ENCODE measurements around the gene TOM1. TPM values are rescaled to one million over a fixed set of nuclear protein-coding genes. Genes with fewer than 3 reads are reported as not detected.

TOM1 gene
- total and polyA plus RNA-seq, 4 donors = 17.9 to 53.0 (median 50.5) TPM

GRCh38 chr22:35376728-35377472 is 77.2 kb downstream of the TOM1 start (continued):
- TF ChIP-seq, protein P1, sequence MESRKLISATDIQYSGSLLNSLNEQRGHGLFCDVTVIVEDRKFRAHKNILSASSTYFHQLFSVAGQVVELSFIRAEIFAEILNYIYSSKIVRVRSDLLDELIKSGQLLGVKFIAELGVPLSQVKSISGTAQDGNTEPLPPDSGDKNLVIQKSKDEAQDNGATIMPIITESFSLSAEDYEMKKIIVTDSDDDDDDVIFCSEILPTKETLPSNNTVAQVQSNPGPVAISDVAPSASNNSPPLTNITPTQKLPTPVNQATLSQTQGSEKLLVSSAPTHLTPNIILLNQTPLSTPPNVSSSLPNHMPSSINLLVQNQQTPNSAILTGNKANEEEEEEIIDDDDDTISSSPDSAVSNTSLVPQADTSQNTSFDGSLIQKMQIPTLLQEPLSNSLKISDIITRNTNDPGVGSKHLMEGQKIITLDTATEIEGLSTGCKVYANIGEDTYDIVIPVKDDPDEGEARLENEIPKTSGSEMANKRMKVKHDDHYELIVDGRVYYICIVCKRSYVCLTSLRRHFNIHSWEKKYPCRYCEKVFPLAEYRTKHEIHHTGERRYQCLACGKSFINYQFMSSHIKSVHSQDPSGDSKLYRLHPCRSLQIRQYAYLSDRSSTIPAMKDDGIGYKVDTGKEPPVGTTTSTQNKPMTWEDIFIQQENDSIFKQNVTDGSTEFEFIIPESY (IDR thresholded peaks at IDR 0.05) = peak; percentile 34

- Histone ChIP-seq H3K4me3 (ENCODE audit: low read depth in 1 of 3, low read length in 3 of 3) (no peak overlapping the region), H3K9ac (ENCODE audit: low read depth in 1 of 2, low read length in 2 of 2) (no peak overlapping the region), H3K9me3 (ENCODE audit: control insufficient read depth in 4 of 4, low read length in 3 of 4) (no peaks in the 10 kb centered on the region), H3K36me3 (ENCODE audit: control insufficient read depth in 4 of 4, insufficient read depth in 3 of 4, low read depth in 1 of 4, low read length in 3 of 4) (no peaks in the 10 kb centered on the region), H3K27ac (ENCODE audit: low read depth in 1 of 2, low read length in 2 of 2) (peak overlapping the region in 1 of 2 donors; percentile 68), H3K27me3 (ENCODE audit: control insufficient read depth in 4 of 4, insufficient read depth in 4 of 4, low read length in 3 of 4) (no peaks in the 10 kb centered on the region), H3K4me1 (ENCODE audit: control insufficient read depth in 4 of 4, insufficient read depth in 4 of 4, low read length in 3 of 4) (peaks cover 5 to 32% (median 22%) of the 10 kb centered on the region in 4 donors)
- 76% methylated on average over 3 of the region's 3 CpGs for WGBS
- no peak for DNase-seq (ENCODE audit: low spot score)
- TF ChIP-seq FOXA1 (IDR thresholded peaks at IDR 0.05) = no peak
Observed at GRCh38 chr22:35377735-35378134, 78.0 kb downstream of the TOM1 start.

GRCh38 chr22:35378621-35379020 is 78.9 kb downstream of the TOM1 start:
- WGBS = 84% methylated on average over 3 of the region's 3 CpGs
- H3K4me1 ChIP-seq (ENCODE audit: control insufficient read depth in 4 of 4, insufficient read depth in 4 of 4, low read length in 3 of 4) = peaks cover 9 to 41% (median 31%) of the 10 kb centered on the region in 4 donors
- H3K36me3 ChIP-seq (ENCODE audit: control insufficient read depth in 4 of 4, insufficient read depth in 3 of 4, low read depth in 1 of 4, low read length in 3 of 4) = peaks cover 0 to 2% (median 0%) of the 10 kb centered on the region in 4 donors
- H3K9me3 ChIP-seq (ENCODE audit: control insufficient read depth in 4 of 4, low read length in 3 of 4) = no peaks in the 10 kb centered on the region
- peak in 1 of 2 donors; percentile 23 for TF ChIP-seq RXRA (IDR thresholded peaks at IDR 0.05)
- TF ChIP-seq REST (IDR thresholded peaks at IDR 0.05) = no peak
- H3K27ac ChIP-seq (ENCODE audit: low read depth in 1 of 2, low read length in 2 of 2) = peak overlapping the region; percentile 13 to 25
- H3K9ac ChIP-seq (ENCODE audit: low read depth in 1 of 2, low read length in 2 of 2) = no peak overlapping the region
- H3K27me3 ChIP-seq (ENCODE audit: control insufficient read depth in 4 of 4, insufficient read depth in 4 of 4, low read length in 3 of 4) = no peaks in the 10 kb centered on the region
- DNase-seq (ENCODE audit: low spot score) = no peak
- H3K4me3 ChIP-seq (ENCODE audit: low read depth in 1 of 3, low read length in 3 of 3) = no peak overlapping the region

- peaks cover 14 to 48% (median 36%) of the 10 kb centered on the region in 4 donors for H3K4me1 ChIP-seq (ENCODE audit: control insufficient read depth in 4 of 4, insufficient read depth in 4 of 4, low read length in 3 of 4)
- peak overlapping the region; percentile 65 to 70 for H3K27ac ChIP-seq (ENCODE audit: low read depth in 1 of 2, low read length in 2 of 2)
- DNase-seq (ENCODE audit: low spot score) = no peak
- WGBS = 53% methylated on average over 10 of the region's 10 CpGs
- H3K9me3 ChIP-seq (ENCODE audit: control insufficient read depth in 4 of 4, low read length in 3 of 4) = no peaks in the 10 kb centered on the region
- H3K9ac ChIP-seq (ENCODE audit: low read depth in 1 of 2, low read length in 2 of 2) = no peak overlapping the region
- TF ChIP-seq HNF4G (IDR thresholded peaks at IDR 0.05) (peak; percentile 45), NR2F2 (IDR thresholded peaks at IDR 0.05) (peak; percentile 49), TAF1 (conservative IDR thresholded peaks at IDR 0.05) (no peak), REST (IDR thresholded peaks at IDR 0.05) (no peak), SP1 (IDR thresholded peaks at IDR 0.05) (peak; percentile 70), HNF4A (conservative IDR thresholded peaks at IDR 0.05) (peak; percentile 58 to 78), GABPA (IDR thresholded peaks at IDR 0.05 in 1 of 2, conservative IDR thresholded peaks at IDR 0.05 in 1 of 2) (no peak), YY1 (IDR thresholded peaks at IDR 0.05) (no peak), FOXA1 (IDR thresholded peaks at IDR 0.05) (no peak), RXRA (IDR thresholded peaks at IDR 0.05) (peak; percentile 37 to 41)
- TF ChIP-seq, protein P2, sequence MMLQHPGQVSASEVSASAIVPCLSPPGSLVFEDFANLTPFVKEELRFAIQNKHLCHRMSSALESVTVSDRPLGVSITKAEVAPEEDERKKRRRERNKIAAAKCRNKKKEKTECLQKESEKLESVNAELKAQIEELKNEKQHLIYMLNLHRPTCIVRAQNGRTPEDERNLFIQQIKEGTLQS (IDR thresholded peaks at IDR 0.05) = peak; percentile 12
- H3K4me3 ChIP-seq (ENCODE audit: low read depth in 1 of 3, low read length in 3 of 3) = no peak overlapping the region
- peaks cover 0 to 2% (median 0%) of the 10 kb centered on the region in 4 donors for H3K36me3 ChIP-seq (ENCODE audit: control insufficient read depth in 4 of 4, insufficient read depth in 3 of 4, low read depth in 1 of 4, low read length in 3 of 4)
- H3K27me3 ChIP-seq (ENCODE audit: control insufficient read depth in 4 of 4, insufficient read depth in 4 of 4, low read length in 3 of 4) = no peaks in the 10 kb centered on the region
Observed at GRCh38 chr22:35379146-35379993, 79.7 kb downstream of the TOM1 start.

All from liver (tissue), 9 donors.